ENCODE data around the gene CSF2.

GRCh38 chr5:132055441-132055807 lies 18.2 kb upstream of the CSF2 start:
- no peak for TF ChIP-seq CTCF (conservative IDR thresholded peaks at IDR 0.05 in 1 of 2, IDR thresholded peaks at IDR 0.05 in 1 of 2; ENCODE audit: extremely low read depth in 1 of 2, insufficient read depth in 1 of 2, low read depth in 1 of 2, low read length in 2 of 2)
- TF ChIP-seq EZH2 (IDR thresholded peaks at IDR 0.05; ENCODE audit: borderline replicate concordance, low read length): no peak

Measured in mammary epithelial cell (primary cell).